Epithelial cell of proximal tubule (primary cell): ENCODE measurements around the gene PLCL1. TPM values are rescaled to one million over a fixed set of nuclear protein-coding genes. Genes with fewer than 3 reads are reported as not detected.

ENCODE experiments used
- DNase-seq: peaks from one replicate; pipeline ENCODE4 v3.0.0-alpha.2; 2011; ENCODE audit warnings: low read depth
- H3K4me3 ChIP-seq: 2 replicates; pipeline ENCODE4 v1.5.1; 2011; ENCODE audit warnings: low read depth, mild to moderate bottlenecking, low read length
- total RNA-seq: library from RNA; depleted of rRNA; stranded (reverse); fragments of >200 nt; gene quantifications from 2 replicates; pipeline ENCODE4 v1.2.3, GENCODE V29; 2015
- TF ChIP-seq, protein P1 (sequence below): conservative IDR thresholded peaks from 2 replicates; pipeline ENCODE4 v1.5.1; 2012; ENCODE audit warnings: low read depth, mild to moderate bottlenecking, low read length

PLCL1 gene
- total RNA-seq, 1 donor from 2014 or later = not detected

GRCh38 chr2:197929008-197929885 is 124.9 kb downstream of the PLCL1 start:
- no peak for DNase-seq
- H3K4me3 ChIP-seq = no peak overlapping the region
- TF ChIP-seq, protein P1, sequence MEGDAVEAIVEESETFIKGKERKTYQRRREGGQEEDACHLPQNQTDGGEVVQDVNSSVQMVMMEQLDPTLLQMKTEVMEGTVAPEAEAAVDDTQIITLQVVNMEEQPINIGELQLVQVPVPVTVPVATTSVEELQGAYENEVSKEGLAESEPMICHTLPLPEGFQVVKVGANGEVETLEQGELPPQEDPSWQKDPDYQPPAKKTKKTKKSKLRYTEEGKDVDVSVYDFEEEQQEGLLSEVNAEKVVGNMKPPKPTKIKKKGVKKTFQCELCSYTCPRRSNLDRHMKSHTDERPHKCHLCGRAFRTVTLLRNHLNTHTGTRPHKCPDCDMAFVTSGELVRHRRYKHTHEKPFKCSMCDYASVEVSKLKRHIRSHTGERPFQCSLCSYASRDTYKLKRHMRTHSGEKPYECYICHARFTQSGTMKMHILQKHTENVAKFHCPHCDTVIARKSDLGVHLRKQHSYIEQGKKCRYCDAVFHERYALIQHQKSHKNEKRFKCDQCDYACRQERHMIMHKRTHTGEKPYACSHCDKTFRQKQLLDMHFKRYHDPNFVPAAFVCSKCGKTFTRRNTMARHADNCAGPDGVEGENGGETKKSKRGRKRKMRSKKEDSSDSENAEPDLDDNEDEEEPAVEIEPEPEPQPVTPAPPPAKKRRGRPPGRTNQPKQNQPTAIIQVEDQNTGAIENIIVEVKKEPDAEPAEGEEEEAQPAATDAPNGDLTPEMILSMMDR = no peak

DNA sequence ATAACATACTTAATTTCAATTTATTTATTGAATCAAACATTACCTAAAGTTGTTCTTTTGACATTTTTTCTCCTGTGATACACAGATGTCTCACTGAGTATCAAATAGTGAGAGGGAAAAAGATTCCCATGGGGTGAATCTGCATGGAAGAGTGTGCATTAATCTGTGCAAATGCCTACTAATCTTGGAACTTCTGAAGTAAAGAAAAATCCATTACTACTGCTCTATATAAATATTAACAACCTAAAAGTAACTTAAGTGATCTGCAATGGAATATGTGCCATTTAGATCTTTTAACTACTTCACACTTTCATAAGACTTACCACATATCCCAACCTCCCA is 125.5 kb downstream of the PLCL1 start:
- no peak overlapping the region for H3K4me3 ChIP-seq
- no peak for DNase-seq
- TF ChIP-seq, protein P1 = no peak

DNA sequence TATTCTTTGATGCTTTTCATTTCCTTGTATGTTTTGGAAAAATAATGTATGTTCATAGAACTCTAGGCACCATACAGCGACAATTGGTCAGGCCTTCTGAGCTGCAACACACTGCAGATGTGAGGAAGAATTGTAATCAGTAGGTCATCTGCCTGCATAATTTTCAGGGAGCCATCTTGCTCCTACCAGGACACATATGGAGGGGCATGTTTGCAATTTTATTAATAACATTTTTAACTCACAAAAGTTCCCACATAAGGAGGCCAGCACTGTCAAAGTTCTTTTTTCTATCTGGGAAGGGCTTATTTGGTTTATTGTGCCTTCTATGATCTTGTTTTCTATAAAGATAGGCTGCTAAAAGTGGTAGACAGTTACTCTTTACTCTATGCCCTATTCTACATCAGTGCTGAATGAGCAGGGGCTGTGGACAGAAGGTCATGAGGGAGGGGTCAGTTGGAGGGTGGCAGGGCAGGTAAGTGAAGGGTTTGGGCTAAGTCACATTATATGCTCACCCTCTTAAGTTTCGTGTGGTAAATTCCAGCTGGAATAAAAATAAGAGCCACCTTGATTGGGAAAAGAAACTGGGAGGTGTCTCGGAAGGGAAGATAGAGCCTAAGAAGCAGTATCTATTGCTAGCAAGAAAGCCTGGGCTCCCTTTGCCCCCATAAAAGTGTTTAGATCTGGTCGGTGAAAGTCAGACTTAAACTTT is 126.3 kb downstream of the PLCL1 start:
- H3K4me3 ChIP-seq = no peak overlapping the region
- DNase-seq = no peak
- TF ChIP-seq, protein P1 = no peak

DNA sequence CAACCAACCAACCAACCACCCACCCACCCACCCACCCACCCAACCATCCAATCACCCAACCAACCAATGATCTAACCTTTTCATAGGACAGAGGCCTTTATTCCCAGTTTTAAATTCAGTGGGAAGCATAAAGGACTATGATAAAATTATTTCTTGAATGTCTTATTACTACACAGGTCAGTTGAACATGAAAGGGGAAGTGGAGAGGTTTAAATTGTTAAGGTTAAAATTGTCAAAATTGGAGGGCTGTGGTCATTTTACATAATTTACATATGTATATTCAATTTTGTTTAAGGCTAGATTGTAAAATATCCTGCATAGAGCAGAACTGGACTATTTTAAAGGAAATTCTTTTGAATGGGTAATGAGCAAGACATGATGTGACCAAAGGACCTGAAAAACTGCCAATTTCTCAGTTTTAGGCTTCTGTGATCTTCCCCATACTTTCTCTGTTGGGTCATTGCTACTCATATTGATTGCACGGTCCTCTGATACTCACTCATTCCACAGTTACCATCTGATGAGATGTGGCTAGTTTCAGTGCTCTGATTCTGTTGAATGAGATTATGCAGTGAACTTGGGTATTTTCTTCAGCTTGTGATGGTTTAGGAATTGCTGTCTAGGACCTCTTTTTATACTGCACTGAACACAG is 127.4 kb downstream of the PLCL1 start:
- H3K4me3 ChIP-seq = no peak overlapping the region
- TF ChIP-seq, protein P1 = no peak
- DNase-seq = no peak

GRCh38 chr2:197932374-197932773 is 128.0 kb downstream of the PLCL1 start:
- DNase-seq = no peak
- TF ChIP-seq, protein P1 = no peak
- no peak overlapping the region for H3K4me3 ChIP-seq

DNA sequence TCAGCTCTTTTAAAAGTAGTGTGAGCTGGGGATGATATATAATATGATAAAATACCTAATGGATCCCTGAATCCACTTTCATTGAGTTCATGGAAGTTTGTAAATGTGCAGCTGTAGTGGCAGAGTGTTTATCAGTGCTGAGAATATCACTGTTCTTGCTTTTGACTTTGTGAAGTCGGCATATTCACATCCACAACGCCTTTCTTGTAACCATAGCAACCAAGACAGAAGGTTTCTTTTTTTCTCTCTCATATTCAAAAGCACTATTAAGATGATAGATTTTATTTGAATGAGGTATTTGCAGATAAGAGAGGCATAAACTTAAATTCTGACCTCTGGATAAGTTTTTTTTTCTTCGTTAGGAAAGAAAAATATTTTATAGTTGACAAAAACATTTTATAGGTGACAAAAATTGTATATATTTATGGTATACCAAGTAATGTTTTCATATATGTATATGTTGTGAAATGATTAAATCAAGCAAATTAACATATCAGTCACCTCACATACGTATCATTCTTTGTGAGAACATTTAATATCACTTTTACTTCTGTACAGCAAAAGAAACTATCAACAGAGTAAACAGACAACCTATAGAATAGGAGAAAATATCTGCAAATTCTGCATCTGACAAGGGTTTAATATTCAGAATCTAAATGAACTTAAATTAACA is 130.0 kb downstream of the PLCL1 start:
- TF ChIP-seq, protein P1 = no peak
- no peak overlapping the region for H3K4me3 ChIP-seq
- DNase-seq = no peak
